H54 (cell line): ENCODE measurements around the gene RGS7.
"Not testable (repeated sequence)": the region's sequence is repeated elsewhere in the genome, so short reads cannot be mapped to it uniquely, and the experiment has no call there.

ENCODE experiments used
- DNase-seq: peaks from one replicate; pipeline ENCODE4 v3.0.0; 2011; ENCODE audit warnings: low spot score, mixed read lengths; ENCODE audit not compliant: insufficient read length
- FAIRE-seq: peaks from 3 replicates; lab custom pipeline; 2011; peaks lifted over from hg19 to GRCh38; lab: Jason Lieb, UNC
- POLR2A ChIP-seq: IDR thresholded peaks from 2 replicates; pipeline ENCODE4 v1.6.1; 2011; ENCODE audit warnings: low read depth, mild to moderate bottlenecking, low read length

RGS7 gene

GRCh38 chr1:241225741-241226140 lies 131.3 kb downstream of the RGS7 start:
- DNase-seq, result no peak
- TF ChIP-seq POLR2A, result no peak
- no peak for FAIRE-seq

- not testable (repeated sequence) for DNase-seq, FAIRE-seq
Observed at GRCh38 chr1:241224189-241224588, 132.8 kb downstream of the RGS7 start.

- not testable (repeated sequence) for FAIRE-seq, DNase-seq
Observed at GRCh38 chr1:241222813-241223212, 134.2 kb downstream of the RGS7 start.

- DNase-seq (no peak), FAIRE-seq (no peak)
- TF ChIP-seq POLR2A, result no peak
Observed at GRCh38 chr1:241221319-241221718, 135.7 kb downstream of the RGS7 start.

GRCh38 chr1:241220913-241221312 lies 136.1 kb downstream of the RGS7 start:
- FAIRE-seq, DNase-seq: not testable (repeated sequence)

- FAIRE-seq (no peak), DNase-seq (no peak)
- TF ChIP-seq POLR2A, result no peak
Observed at GRCh38 chr1:241219449-241219848, 137.6 kb downstream of the RGS7 start.

GRCh38 chr1:241217516-241217915 lies 139.5 kb downstream of the RGS7 start:
- FAIRE-seq, result no peak
- no peak for DNase-seq
- no peak for TF ChIP-seq POLR2A

GRCh38 chr1:241215683-241216082 lies 141.3 kb downstream of the RGS7 start:
- no peak for TF ChIP-seq POLR2A
- FAIRE-seq, result no peak
- no peak for DNase-seq

- DNase-seq (no peak), FAIRE-seq (no peak)
- TF ChIP-seq POLR2A, result no peak
Observed at GRCh38 chr1:241215203-241215602, 141.8 kb downstream of the RGS7 start.

GRCh38 chr1:241213139-241213538 lies 143.9 kb downstream of the RGS7 start:
- TF ChIP-seq POLR2A, result no peak
- DNase-seq (peak; percentile 5), FAIRE-seq (peak; percentile 52)

GRCh38 chr1:241212628-241213027 lies 144.4 kb downstream of the RGS7 start:
- DNase-seq, result no peak
- no peak for TF ChIP-seq POLR2A
- no peak for FAIRE-seq

GRCh38 chr1:241208910-241209379 lies 148.1 kb downstream of the RGS7 start:
- DNase-seq (no peak), FAIRE-seq (no peak)
- no peak for TF ChIP-seq POLR2A

- no peak for DNase-seq
- TF ChIP-seq POLR2A, result no peak
- no peak for FAIRE-seq
Observed at GRCh38 chr1:241203817-241204216, 153.2 kb downstream of the RGS7 start.

GRCh38 chr1:241202401-241202800 lies 154.6 kb downstream of the RGS7 start:
- no peak for FAIRE-seq
- TF ChIP-seq POLR2A, result no peak

GRCh38 chr1:241186716-241187115 lies 170.3 kb downstream of the RGS7 start:
- FAIRE-seq (no peak), DNase-seq (no peak)
- TF ChIP-seq POLR2A, result no peak

More at GRCh38 chr1:241202401-241202800, 154.6 kb downstream of the RGS7 start:
- no peak for DNase-seq

GRCh38 chr1:241181971-241182370 lies 175.0 kb downstream of the RGS7 start:
- DNase-seq (no peak), FAIRE-seq (no peak)
- TF ChIP-seq POLR2A, result no peak
